Measurements from ENCODE around the gene C1QL1. TPM values are rescaled to one million over a fixed set of nuclear protein-coding genes. Genes with fewer than 3 reads are reported as not detected.

The C1QL1 gene
- polyA plus RNA-seq, 1 donor (not counting 4 experiments of a cell fraction or from before 2014, with no cell fraction given), result 0.04 TPM

DNA sequence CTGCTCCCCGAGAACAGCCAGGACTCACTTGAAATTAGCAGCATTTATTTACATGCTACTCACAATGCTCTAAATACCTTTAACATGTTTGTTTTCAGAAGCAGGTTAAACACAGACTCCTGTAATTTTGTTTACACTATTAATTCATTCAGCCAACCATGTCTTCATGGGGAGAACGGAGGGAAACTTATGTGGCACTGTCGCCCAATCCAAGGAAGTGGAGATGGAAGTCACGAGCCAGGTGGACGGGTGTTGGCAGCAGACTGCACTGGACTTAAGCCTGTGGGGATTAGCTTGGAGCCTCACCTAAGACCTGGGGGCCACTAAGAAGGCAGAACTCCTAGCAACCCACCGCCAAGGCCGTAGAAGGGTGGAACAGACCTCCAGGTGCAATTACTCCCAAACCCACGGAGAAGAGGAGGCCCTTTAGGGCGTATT lies 44.0 kb downstream of the C1QL1 start:
- no peaks in the 10 kb centered on the region for H3K27me3 ChIP-seq (ENCODE audit: control insufficient read depth, extremely low read depth, insufficient read depth, low read length)
- dilution Hi-C loops (cut with MboI; ENCODE audit: extremely low pct_ligation_motif_present, low sequenced_read_pairs), result loop anchor here (25.0 kb wide), 1 partner anchor 88 kb away; no protein-coding TSS in a partner anchor
- no peak for TF ChIP-seq EZH2 (IDR thresholded peaks at IDR 0.05; ENCODE audit: low read length)
- TF ChIP-seq, protein P1, sequence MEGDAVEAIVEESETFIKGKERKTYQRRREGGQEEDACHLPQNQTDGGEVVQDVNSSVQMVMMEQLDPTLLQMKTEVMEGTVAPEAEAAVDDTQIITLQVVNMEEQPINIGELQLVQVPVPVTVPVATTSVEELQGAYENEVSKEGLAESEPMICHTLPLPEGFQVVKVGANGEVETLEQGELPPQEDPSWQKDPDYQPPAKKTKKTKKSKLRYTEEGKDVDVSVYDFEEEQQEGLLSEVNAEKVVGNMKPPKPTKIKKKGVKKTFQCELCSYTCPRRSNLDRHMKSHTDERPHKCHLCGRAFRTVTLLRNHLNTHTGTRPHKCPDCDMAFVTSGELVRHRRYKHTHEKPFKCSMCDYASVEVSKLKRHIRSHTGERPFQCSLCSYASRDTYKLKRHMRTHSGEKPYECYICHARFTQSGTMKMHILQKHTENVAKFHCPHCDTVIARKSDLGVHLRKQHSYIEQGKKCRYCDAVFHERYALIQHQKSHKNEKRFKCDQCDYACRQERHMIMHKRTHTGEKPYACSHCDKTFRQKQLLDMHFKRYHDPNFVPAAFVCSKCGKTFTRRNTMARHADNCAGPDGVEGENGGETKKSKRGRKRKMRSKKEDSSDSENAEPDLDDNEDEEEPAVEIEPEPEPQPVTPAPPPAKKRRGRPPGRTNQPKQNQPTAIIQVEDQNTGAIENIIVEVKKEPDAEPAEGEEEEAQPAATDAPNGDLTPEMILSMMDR (optimal IDR thresholded peaks at IDR 0.05 in 1 of 3, IDR thresholded peaks at IDR 0.05 in 1 of 3, conservative IDR thresholded peaks at IDR 0.05 in 1 of 3; ENCODE audit: extremely low read depth in 1 of 3, insufficient read depth in 2 of 3, low read length in 3 of 3), result no peak

DNA sequence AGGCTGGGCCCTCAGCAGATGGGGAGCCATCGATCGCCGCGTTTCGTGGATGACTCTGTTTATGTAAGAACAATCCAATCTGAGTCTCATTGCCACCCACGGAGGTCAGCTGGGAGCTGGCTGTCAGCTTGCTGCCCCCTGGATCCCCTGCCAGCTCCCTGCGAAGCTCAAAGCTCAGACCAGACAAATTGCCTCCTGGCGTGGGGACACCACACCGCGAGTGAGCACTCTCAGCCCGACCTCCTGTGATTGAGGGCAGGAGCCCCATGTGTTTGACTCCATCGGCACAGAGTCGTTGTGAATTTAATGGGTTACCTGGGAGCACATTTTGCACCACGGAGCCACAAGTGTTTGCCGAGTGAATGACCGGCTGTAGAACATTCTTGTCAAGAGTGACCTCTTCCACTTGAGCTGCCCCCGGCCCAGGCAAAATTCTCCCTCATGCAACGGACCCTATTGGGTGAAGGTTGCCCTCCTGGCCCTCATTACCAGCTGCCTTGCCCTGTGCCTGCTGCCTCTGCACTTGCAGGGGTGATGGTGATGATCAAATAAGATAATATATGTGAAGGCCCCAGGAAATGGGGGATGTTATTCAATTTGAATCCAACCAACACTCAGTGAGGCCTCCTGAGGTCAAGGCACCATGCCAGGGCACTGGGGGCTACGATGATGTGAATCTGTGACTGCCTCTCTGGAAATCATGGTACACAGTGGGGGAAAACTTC lies 45.2 kb downstream of the C1QL1 start:
- no peaks in the 10 kb centered on the region for H3K9me1 ChIP-seq (ENCODE audit: control insufficient read depth, extremely low read depth, insufficient read depth, low read length)
- no peak for DNase-seq (ENCODE audit: low read depth, low spot score)
- H2AFZ ChIP-seq (ENCODE audit: control insufficient read depth, low read length), result no peak overlapping the region
- dilution Hi-C loops (cut with MboI; ENCODE audit: extremely low pct_ligation_motif_present, low sequenced_read_pairs), result loop anchor here (25.0 kb wide), 1 partner anchor 89 kb away; no protein-coding TSS in a partner anchor
- H3K79me2 ChIP-seq (ENCODE audit: control insufficient read depth, insufficient read depth, low read length), result no peaks in the 10 kb centered on the region
- H3K4me1 ChIP-seq (ENCODE audit: control insufficient read depth, extremely low read depth, insufficient read depth, low read length), result peaks cover 8% of the 10 kb centered on the region
- no peak overlapping the region for H3K4me2 ChIP-seq (ENCODE audit: control insufficient read depth, extremely low read depth, insufficient read depth, low read depth, low read length)
- no peaks in the 10 kb centered on the region for H3K9me3 ChIP-seq (ENCODE audit: control insufficient read depth, low read depth, low read length)
- no peaks in the 10 kb centered on the region for H4K20me1 ChIP-seq (ENCODE audit: control insufficient read depth, extremely low read depth, insufficient read depth, low read length)
- H3K27me3 ChIP-seq (ENCODE audit: control insufficient read depth, extremely low read depth, insufficient read depth, low read length), result no peaks in the 10 kb centered on the region
- TF ChIP-seq, protein P1 (optimal IDR thresholded peaks at IDR 0.05 in 1 of 3, IDR thresholded peaks at IDR 0.05 in 1 of 3, conservative IDR thresholded peaks at IDR 0.05 in 1 of 3; ENCODE audit: extremely low read depth in 1 of 3, insufficient read depth in 2 of 3, low read length in 3 of 3), result no peak
- TF ChIP-seq EZH2 (IDR thresholded peaks at IDR 0.05; ENCODE audit: low read length), result no peak
- no peak for FAIRE-seq
- H3K9ac ChIP-seq (ENCODE audit: control insufficient read depth, extremely low read depth, insufficient read depth, low read length), result no peak overlapping the region
- H3K4me3 ChIP-seq (ENCODE audit: control insufficient read depth in 2 of 3, extremely low read depth in 1 of 3, insufficient read depth in 2 of 3, low read depth in 1 of 3, low read length in 3 of 3), result no peak overlapping the region
- no peak overlapping the region for H3K27ac ChIP-seq (ENCODE audit: control insufficient read depth, insufficient read depth, low read length)
- H3K36me3 ChIP-seq (ENCODE audit: control insufficient read depth in 2 of 2, extremely low read depth in 1 of 2, insufficient read depth in 2 of 2, low read length in 2 of 2), result peaks cover 2 to 17% of the 10 kb centered on the region in 2 experiments

More for the DNA sequence above, 44.0 kb downstream of the C1QL1 start:
- H3K36me3 ChIP-seq (ENCODE audit: control insufficient read depth in 2 of 2, extremely low read depth in 1 of 2, insufficient read depth in 2 of 2, low read length in 2 of 2), result peaks cover 2 to 30% of the 10 kb centered on the region in 2 experiments
- H3K4me2 ChIP-seq (ENCODE audit: control insufficient read depth, extremely low read depth, insufficient read depth, low read depth, low read length), result no peak overlapping the region
- no peaks in the 10 kb centered on the region for H4K20me1 ChIP-seq (ENCODE audit: control insufficient read depth, extremely low read depth, insufficient read depth, low read length)
- H2AFZ ChIP-seq (ENCODE audit: control insufficient read depth, low read length), result no peak overlapping the region
- no peaks in the 10 kb centered on the region for H3K9me3 ChIP-seq (ENCODE audit: control insufficient read depth, low read depth, low read length)
- H3K4me3 ChIP-seq (ENCODE audit: control insufficient read depth in 2 of 3, extremely low read depth in 1 of 3, insufficient read depth in 2 of 3, low read depth in 1 of 3, low read length in 3 of 3), result no peak overlapping the region
- H3K79me2 ChIP-seq (ENCODE audit: control insufficient read depth, insufficient read depth, low read length), result no peaks in the 10 kb centered on the region
- H3K27ac ChIP-seq (ENCODE audit: control insufficient read depth, insufficient read depth, low read length), result no peak overlapping the region
- FAIRE-seq (no peak), DNase-seq (ENCODE audit: low read depth, low spot score) (no peak)
- H3K9me1 ChIP-seq (ENCODE audit: control insufficient read depth, extremely low read depth, insufficient read depth, low read length), result no peaks in the 10 kb centered on the region
- H3K9ac ChIP-seq (ENCODE audit: control insufficient read depth, extremely low read depth, insufficient read depth, low read length), result no peak overlapping the region
- no peaks in the 10 kb centered on the region for H3K4me1 ChIP-seq (ENCODE audit: control insufficient read depth, extremely low read depth, insufficient read depth, low read length)
